K562 treated with DMSO at 1 percent for 24 hours (cell line): Measurements from ENCODE around the gene ANKRD9. TPM values are rescaled to one million over a fixed set of nuclear protein-coding genes. Genes with fewer than 3 reads are reported as not detected.

Experiments used
- total RNA-seq: library from RNA; unstranded; fragments of 300-600 nt; gene quantifications from 2 replicates; pipeline ENCODE4 v1.2.3, GENCODE V29; 2022; ENCODE audit warnings: low read depth; ENCODE audit not compliant: insufficient read depth

Gene ANKRD9, protein sequence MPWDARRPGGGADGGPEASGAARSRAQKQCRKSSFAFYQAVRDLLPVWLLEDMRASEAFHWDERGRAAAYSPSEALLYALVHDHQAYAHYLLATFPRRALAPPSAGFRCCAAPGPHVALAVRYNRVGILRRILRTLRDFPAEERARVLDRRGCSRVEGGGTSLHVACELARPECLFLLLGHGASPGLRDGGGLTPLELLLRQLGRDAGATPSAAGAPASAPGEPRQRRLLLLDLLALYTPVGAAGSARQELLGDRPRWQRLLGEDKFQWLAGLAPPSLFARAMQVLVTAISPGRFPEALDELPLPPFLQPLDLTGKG
- total RNA-seq, result 64.4 and 87.9 TPM in 2 replicates

DNA sequence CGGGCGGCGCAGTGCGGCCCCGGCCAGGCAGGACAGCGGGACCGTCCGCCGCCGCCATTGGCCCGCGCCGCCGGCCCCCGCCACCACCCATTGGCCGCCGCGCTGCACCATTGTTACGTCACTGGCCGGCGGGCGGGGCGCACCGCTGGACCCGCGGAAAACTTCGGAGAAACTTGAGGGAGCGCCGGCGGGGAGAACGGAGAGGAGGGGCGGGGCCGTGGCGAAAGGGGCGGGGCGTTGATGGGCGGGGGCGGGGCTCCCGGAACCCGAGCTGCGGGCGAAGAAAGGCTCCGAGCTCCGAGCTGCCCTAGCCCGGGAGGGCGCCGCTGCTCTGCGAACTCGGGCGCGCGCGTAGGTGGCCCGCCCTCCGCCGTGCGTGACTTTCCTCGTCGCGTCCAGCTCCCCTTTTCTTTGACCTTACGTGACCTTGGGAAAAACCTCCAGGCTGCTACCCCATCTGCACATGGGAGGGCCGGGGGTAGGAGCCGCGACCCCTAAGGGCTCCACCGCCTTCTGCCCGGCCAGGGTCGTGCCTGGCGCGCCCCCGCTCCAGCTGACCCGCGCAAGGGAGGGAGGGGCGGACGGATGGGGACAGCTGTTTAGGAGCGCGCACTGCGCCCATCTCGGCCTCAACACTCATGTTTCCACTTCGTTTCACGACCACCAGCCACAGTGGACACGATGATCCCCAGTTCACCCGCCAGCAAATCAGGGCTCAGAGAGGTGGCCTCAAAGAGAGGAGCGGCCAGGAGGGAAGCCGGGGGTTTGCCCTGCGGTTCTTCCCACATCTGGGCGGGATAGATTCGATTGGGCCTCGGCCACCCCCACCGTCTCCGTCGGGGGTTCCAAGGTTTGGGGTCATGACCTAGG lies at the start of gene ANKRD9:
TSS of gene ANKRD9 (minus strand) at position 31 of the 870 bp plus-strand sequence. CDS start 1,887 bp downstream, outside the sequence.

Other genes starting within 250 kb of the ANKRD9 start
- 8.6 and 10.0 TPM in 2 replicates for gene MOK, start 204.6 kb downstream of the ANKRD9 start, total RNA-seq
- 6.6 and 8.0 TPM in 2 replicates for gene ZNF839, start 190.0 kb downstream of the ANKRD9 start, total RNA-seq
- gene CINP, start 146.9 kb downstream of the ANKRD9 start, total RNA-seq, result 44.1 and 47.8 TPM in 2 replicates
- gene TECPR2, start 146.8 kb downstream of the ANKRD9 start, total RNA-seq, result 5.2 and 5.3 TPM in 2 replicates
- gene RCOR1, start 82.9 kb upstream of the ANKRD9 start, total RNA-seq, result 19.3 and 21.5 TPM in 2 replicates